AML-193 (cell line): ENCODE measurements around the gene RAB44.
A peak's percentile ranks its signal among the peaks of the same experiment; 100 is the strongest.
"Not testable (repeated sequence)": the region's sequence is repeated elsewhere in the genome, so short reads cannot be mapped to it uniquely, and the experiment has no call there.

Experiments used
- DNase-seq, 2 experiments: peaks; one replicate each; lab custom pipeline; 2025; lab: John Stamatoyannopoulos, UW

The RAB44 gene

GRCh38 chr6:36713846-36714245, 16.2 kb downstream of the RAB44 start:
- DNase-seq: no peak

GRCh38 chr6:36714511-36714910, 16.9 kb downstream of the RAB44 start:
- DNase-seq: no peak

- DNase-seq: no peak
Observed at GRCh38 chr6:36715469-36715868, 17.8 kb downstream of the RAB44 start.

- no peak for DNase-seq
Observed at GRCh38 chr6:36716476-36717093, 19.0 kb downstream of the RAB44 start.

DNA sequence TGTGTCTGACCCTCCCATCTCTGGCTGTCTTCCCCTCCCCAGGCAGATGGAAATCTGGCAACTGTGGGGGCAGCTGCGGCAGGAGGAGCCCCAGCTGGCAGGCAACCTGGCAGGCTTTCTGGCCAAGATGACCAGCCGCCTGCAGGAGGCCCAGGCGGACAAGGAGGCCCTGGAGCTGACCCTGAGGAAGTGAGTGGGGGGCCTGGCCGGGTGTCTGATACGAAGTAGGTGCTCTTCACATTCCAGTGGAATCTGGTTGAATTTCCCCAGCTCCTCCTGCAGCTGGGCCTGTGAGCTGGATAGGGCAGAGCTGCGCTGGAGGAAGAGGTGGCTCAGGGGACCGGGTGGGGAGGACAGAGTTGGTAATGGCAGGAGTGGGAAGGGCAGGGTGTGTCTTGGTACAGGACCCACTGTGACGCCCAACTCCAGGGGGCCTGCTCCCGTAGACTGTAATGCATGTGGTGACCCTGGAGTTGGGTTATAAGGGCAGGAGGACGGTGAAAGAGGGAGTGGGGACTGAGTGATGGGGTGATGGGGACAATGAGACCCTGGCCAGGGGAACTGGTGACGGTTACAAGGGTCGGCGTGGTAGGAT, 19.7 kb downstream of the RAB44 start:
- no peak for DNase-seq

DNA sequence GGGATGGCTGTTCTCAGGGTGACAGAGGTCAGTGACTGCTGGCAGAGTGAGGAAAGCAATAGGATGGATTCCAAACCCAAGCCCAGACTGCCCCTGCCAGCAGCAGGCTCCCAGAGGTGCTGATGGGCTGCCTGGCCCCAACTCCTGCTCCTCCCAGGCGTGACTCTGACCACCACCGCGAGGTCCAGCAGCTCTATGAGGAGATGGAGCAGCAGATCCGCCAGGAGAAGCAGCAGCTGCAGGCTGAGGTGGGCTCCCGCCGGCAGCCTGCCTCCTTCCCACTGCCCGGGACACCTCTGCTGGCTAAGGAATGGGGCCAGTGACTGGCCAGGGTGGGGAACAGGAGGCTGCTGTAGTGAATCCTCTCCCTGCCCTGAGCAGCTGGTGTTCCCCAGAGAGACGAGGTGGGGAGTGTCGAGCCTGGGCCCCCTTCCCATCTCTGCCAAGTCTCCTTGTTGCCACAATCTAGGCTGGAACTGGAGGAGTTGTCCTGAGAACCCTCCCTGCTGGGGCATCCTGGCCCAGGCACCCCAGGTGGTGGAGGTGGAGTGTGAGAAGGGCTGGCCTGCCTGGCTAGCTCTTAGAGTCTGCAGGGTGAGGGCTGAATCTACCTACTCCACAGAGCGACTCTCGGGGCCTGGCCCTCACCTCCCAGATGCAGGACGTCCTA, 20.4 kb downstream of the RAB44 start:
- DNase-seq: no peak

DNA sequence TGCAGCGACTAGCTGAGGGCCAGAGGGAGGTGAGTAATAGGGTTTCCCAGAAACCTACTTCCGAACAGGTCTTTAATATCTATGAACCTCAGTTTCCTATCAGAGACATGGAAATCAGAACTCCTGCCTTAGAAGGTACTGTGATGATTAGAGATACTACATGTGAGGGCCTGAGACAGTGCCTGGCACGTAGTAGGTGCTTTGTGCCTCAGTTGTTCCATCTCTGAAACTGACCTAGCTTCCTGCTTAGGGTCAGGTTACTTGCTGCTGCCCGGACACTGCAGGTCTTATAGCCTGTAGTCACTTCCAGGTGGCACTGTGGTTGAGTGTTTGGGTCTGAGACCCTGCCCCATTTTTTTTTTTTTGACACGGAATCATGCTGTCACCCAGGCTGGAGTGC, 20.9 kb downstream of the RAB44 start:
- no peak for DNase-seq

GRCh38 chr6:36719126-36719525, 21.5 kb downstream of the RAB44 start:
- no peak for DNase-seq

GRCh38 chr6:36720251-36721141, 22.9 kb downstream of the RAB44 start:
- no peak for DNase-seq

DNA sequence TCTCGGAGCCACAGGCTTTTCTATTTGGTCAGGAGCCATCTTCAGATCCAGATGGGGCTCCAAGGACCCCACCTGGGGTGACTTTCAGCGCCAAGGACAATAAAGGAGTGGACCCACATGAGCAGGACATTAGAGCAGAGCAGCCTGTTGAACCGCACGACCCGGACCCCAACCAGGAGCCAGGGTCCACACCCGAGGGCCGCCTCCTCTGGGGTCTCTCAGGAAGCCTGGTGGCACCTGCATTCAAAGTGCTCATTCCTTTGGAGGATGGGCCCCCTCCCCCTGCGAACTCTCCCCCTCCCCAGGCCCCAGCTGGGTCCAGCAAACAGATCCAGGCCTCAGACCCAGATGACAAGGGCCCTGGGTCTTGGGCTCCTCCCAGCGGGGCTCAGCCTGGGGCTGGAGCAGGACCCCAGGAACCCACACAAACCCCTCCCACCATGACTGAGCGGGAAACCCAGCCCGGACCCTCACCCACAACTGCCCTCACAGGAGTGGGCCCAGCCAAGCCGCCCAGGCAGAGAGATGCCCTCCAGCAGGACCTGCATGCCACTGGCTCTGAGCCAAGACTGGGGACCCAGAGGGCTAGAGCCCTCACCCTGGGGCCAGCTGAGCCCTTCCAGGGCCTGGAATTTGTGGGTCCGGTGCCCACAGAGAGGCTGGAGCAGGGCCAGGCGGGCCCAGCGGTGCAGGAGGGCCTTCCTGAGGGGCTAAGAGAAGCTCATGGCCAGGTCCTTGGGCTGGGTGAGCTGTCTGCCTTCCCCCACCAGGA, 23.9 kb downstream of the RAB44 start:
- no peak for DNase-seq

GRCh38 chr6:36722365-36722764, 24.7 kb downstream of the RAB44 start:
- DNase-seq: no peak

DNA sequence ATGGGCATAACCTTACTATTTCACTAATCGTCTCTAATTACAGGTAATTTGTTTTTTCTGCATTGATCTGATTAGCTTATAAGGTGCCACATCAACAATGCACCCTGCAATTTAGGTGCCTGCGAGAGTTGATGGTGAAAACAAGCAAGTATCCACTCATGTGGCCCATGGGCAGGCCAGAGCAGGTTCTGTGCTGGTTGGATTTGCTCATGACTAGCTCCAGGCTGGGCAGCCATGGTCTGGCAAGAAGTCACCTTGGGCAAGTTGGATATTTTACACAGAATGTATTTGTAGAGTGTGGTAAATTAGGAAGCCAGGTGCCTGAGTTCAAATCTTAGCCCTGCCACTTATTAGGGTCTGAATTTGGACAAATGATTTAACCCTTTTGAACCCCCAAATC, 25.3 kb downstream of the RAB44 start:
- no peak for DNase-seq

- DNase-seq: not testable (repeated sequence)
Observed at GRCh38 chr6:36723992-36724391, 26.4 kb downstream of the RAB44 start.

DNA sequence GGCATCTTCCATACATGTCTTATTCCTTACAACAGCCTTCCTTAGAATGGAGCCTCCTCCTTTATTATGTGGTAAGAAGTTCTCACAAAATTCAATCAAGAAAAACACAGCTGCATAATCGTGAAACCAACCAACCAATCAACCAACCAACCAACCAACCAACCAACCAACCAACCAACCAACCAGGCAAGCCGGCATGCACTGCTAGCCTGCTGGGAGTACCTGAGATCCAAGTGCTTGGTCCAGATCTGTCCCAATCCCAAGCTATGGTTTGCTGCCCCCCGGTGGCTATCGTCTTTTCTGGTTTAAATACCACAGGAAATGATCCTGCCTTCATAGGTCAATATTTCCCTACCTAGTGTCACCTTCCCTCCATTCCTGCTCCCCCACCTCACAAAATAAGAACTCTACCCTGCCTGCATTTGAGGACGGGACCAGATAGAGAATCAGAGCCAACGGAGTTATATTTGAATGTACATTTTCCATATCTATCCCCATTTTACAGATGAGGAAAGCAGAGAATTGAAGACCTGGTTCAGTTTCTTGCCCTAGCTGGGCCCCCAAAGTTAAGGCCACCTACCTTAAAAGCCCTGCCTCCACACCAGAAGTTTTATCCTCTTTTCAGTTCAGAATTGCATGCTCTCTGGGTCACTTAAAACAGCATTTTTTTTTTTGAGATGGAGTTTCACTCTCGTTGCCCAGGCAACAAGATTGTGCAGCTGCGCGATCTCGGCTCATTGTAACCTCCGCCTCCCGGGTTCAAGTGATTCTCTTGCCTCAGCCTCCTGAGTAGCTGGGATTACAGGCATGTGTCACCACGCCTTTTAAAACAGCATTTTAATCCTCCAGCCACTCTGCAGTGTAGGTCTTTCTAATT, 27.1 kb downstream of the RAB44 start:
- DNase-seq: peak; percentile 48 to 60

DNA sequence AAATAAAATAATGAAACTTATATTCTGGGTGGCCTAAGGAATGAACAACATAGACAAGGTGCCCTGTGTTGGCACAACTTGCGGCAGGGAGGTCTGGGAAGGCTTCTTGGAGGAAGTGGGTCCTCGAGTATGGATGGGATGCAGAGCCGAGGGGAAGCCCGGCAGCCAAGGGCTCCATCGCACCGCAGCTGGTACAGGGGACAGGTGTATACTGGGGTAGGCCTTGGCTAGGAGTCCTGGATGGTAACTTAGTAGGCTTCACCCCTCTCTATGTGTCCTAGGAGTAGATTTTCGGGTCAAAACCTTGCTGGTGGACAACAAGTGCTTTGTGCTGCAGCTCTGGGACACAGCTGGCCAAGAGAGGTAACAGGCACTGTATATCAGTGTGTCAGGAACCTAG, 28.0 kb downstream of the RAB44 start:
- DNase-seq: no peak

- DNase-seq: peak; percentile 89 to 94
Observed at GRCh38 chr6:36727505-36728021, 29.9 kb downstream of the RAB44 start.

- DNase-seq: no peak
Observed at GRCh38 chr6:36728289-36729160, 30.9 kb downstream of the RAB44 start.

DNA sequence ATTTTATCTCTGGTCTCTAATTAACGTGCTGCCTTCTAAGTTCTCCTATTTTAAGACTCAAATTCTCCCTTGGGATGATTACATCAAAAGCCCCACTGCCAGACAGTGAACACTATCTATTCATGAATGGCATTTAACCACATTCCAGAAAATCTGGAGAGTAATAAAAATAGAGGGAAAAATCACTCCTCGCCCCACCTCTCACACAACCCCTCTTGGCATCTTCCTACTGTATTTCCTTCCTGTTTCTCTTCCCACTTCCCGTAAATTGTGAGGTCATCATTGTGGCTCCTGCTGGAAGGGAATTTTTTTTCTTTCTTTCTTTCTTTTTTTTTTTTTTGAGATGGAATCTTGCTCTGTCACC, 31.5 kb downstream of the RAB44 start:
- no peak for DNase-seq
